HCT116 (cell line): Measurements from ENCODE around the gene POFUT2. TPM values are rescaled to one million over a fixed set of nuclear protein-coding genes. Genes with fewer than 3 reads are reported as not detected.

ENCODE experiments used
- ATAC-seq: fragments of 200-7000 bp; cut with Tn5 transposase; 2 replicates; pipeline ENCODE4 v1.9.1; 2020; ENCODE audit warnings: mild to moderate bottlenecking, moderate library complexity
- BruUV-seq: library from RNA; stranded (reverse); fragments of 400-500 nt; replicated peaks from 2 replicates; lab custom pipeline; 2021; lab: Mats Ljungman, UMichigan
- CTCF ChIA-PET: fragments of 300-600 bp; sonication (Branson Sonifier 250); formaldehyde crosslinking; loops from one replicate; lab custom pipeline; 2021; ENCODE audit warnings: antibody characterized with exemption; lab: Charles Lee
- POLR2A ChIA-PET: fragments of 300-600, 350-600 bp; sonication (Branson Sonifier 250); formaldehyde crosslinking; loops from one replicate; lab custom pipeline; 2021; ENCODE audit warnings: antibody characterized with exemption; lab: Charles Lee
- RAD21 ChIA-PET, 2 experiments: fragments of 300-600 bp; sonication (Branson Sonifier 250); formaldehyde crosslinking; loops; one replicate each; lab custom pipeline; 2023; ENCODE audit warnings: low total read pairs in 2 of 2; ENCODE audit not compliant: uncharacterized antibody in 2 of 2, unreplicated experiment in 2 of 2, low non-redundant PET in 1 of 2; lab: Charles Lee
- DNase-seq: peaks from one replicate; pipeline ENCODE4 v3.0.0-alpha.2; 2010; ENCODE audit warnings: low read depth, low spot score
- H2AFZ ChIP-seq: fragments of 200-600 bp; shearing (Covaris generic), sonication (generic); 2 replicates; pipeline ENCODE4 v1.6.1; 2017; ENCODE audit warnings: low read depth, mixed run types, mixed read lengths, antibody characterized with exemption, low read length; ENCODE audit not compliant: poor library complexity, severe bottlenecking
- H3K27ac ChIP-seq: 2 replicates; pipeline ENCODE4 v1.5.1; 2012; ENCODE audit warnings: low read depth, low read length
- H3K27me3 ChIP-seq: fragments of 200-600 bp; sonication (generic); 2 replicates; pipeline ENCODE4 v1.6.1; 2016; ENCODE audit warnings: mixed run types, low read length, mixed read lengths; ENCODE audit not compliant: insufficient read depth
- H3K36me3 ChIP-seq, 2 experiments: fragments of 200-500 bp in 1 of 2; fragments of 200-600 bp in 1 of 2; sonication (Bioruptor generic) in 1 of 2; sonication (generic) in 1 of 2; 2 replicates each; pipeline versions ENCODE4 v1.5.1 to v1.6.1; 2014 to 2016; ENCODE audit warnings: low read length in 2 of 2, inconsistent platforms in 1 of 2, mixed read lengths in 1 of 2, mixed run types in 1 of 2; ENCODE audit not compliant: insufficient read depth in 2 of 2, control insufficient read depth in 1 of 2
- H3K4me1 ChIP-seq, 2 experiments: fragments of 200-600 bp in 1 of 2; sonication (generic) in 1 of 2; 2 replicates each; pipeline versions ENCODE4 v1.5.1 to v1.6.1; 2012 to 2017; ENCODE audit warnings: low read length in 2 of 2, inconsistent platforms in 1 of 2, mild to moderate bottlenecking in 1 of 2, mixed read lengths in 1 of 2, mixed run types in 1 of 2, moderate library complexity in 1 of 2; ENCODE audit not compliant: insufficient read depth in 2 of 2, control insufficient read depth in 1 of 2
- H3K4me2 ChIP-seq: fragments of 200-600 bp; sonication (generic); 2 replicates; pipeline ENCODE4 v1.6.1; 2017; ENCODE audit warnings: mixed run types, low read length, mixed read lengths
- H3K4me3 ChIP-seq, 2 experiments: fragments of 200-600 bp in 1 of 2; sonication (generic) in 1 of 2; replicated peaks in 1 of 2; 2 replicates each; pipeline ENCODE4 v1.5.1; 2011 to 2016; ENCODE audit warnings: low read length in 2 of 2, control low read depth in 1 of 2, low read depth in 1 of 2, mild to moderate bottlenecking in 1 of 2, mixed read lengths in 1 of 2, mixed run types in 1 of 2
- H3K79me2 ChIP-seq: fragments of 200-600 bp; sonication (generic); 2 replicates; pipeline ENCODE4 v1.6.1; 2017; ENCODE audit warnings: mild to moderate bottlenecking, mixed run types, low read length, moderate library complexity, mixed read lengths; ENCODE audit not compliant: insufficient read depth
- H3K9ac ChIP-seq: fragments of 200-600 bp; sonication (generic); 2 replicates; pipeline ENCODE4 v1.6.1; 2016; ENCODE audit warnings: low read length, mixed read lengths
- H3K9me2 ChIP-seq: fragments of 200-600 bp; sonication (generic), shearing (Covaris generic); 2 replicates; pipeline ENCODE4 v1.6.1; 2017; ENCODE audit warnings: mixed run types, mild to moderate bottlenecking, moderate library complexity; ENCODE audit not compliant: insufficient read depth
- H3K9me3 ChIP-seq, 2 experiments: fragments of 200-500 bp in 1 of 2; fragments of 200-600 bp in 1 of 2; sonication (Bioruptor generic) in 1 of 2; sonication (generic) in 1 of 2; 2 replicates each; pipeline ENCODE4 v1.6.1; 2014 to 2017; ENCODE audit warnings: low read length in 2 of 2, mixed read lengths in 2 of 2, inconsistent platforms in 1 of 2, low read depth in 1 of 2, mild to moderate bottlenecking in 1 of 2, mixed run types in 1 of 2, moderate library complexity in 1 of 2; ENCODE audit not compliant: control insufficient read depth in 1 of 2, insufficient read depth in 1 of 2
- H4K20me1 ChIP-seq: fragments of 200-600 bp; sonication (generic), shearing (Covaris generic); 2 replicates; pipeline ENCODE4 v1.6.1; 2017; ENCODE audit warnings: mixed run types, mild to moderate bottlenecking, moderate library complexity; ENCODE audit not compliant: insufficient read depth
- CBX3 ChIP-seq: IDR thresholded peaks from 2 replicates; pipeline ENCODE4 v1.6.1; 2012; ENCODE audit warnings: low read depth
- ELF1 ChIP-seq: IDR thresholded peaks from 2 replicates; pipeline ENCODE4 v1.6.1; 2012; ENCODE audit warnings: low read depth, borderline replicate concordance
- EZH2 ChIP-seq: fragments of 200-600 bp; sonication (generic); IDR thresholded peaks from 2 replicates; pipeline ENCODE4 v1.6.1; 2017; ENCODE audit warnings: antibody characterized with exemption, mixed run types
- FOSL1 ChIP-seq: IDR thresholded peaks from 2 replicates; pipeline ENCODE4 v1.6.1; 2012; ENCODE audit warnings: low read depth
- JUND ChIP-seq: IDR thresholded peaks from 2 replicates; pipeline ENCODE4 v1.6.1; 2012
- POLR2A ChIP-seq: IDR thresholded peaks from 2 replicates; pipeline ENCODE4 v1.7.0; 2011; ENCODE audit warnings: borderline replicate concordance; ENCODE audit not compliant: insufficient read depth, insufficient read length; ENCODE audit errors: extremely low read depth
- POLR2AphosphoS5 ChIP-seq: IDR thresholded peaks from 2 replicates; pipeline ENCODE4 v1.6.1; 2011; ENCODE audit warnings: mild to moderate bottlenecking, low read depth, low read length, moderate library complexity
- RAD21 ChIP-seq: IDR thresholded peaks from 2 replicates; pipeline ENCODE4 v1.6.1; 2012; ENCODE audit warnings: low read depth, mild to moderate bottlenecking
- SIN3A ChIP-seq: IDR thresholded peaks from 2 replicates; pipeline ENCODE4 v1.6.1; 2012; ENCODE audit warnings: low read depth
- SP1 ChIP-seq: IDR thresholded peaks from 2 replicates; pipeline ENCODE4 v1.6.1; 2012; ENCODE audit warnings: low read depth
- TCF7L2 ChIP-seq: IDR thresholded peaks from 2 replicates; pipeline ENCODE4 v1.7.0; 2011; ENCODE audit warnings: borderline replicate concordance, inconsistent platforms; ENCODE audit not compliant: insufficient read depth, insufficient read length; ENCODE audit errors: extremely low read depth
- ZFX ChIP-seq: fragments of 450-650 bp; IDR thresholded peaks from 2 replicates; pipeline ENCODE4 v1.6.1; 2017
- ZNF274 ChIP-seq: fragments of 200-500 bp; sonication (Bioruptor generic); IDR thresholded peaks from 2 replicates; pipeline ENCODE4 v1.6.1; 2014; ENCODE audit warnings: mild to moderate bottlenecking, low read depth, low read length, inconsistent platforms
- intact Hi-C: fragments of 100-400 bp; cut with micrococcal nuclease; formaldehyde crosslinking; loops from 2 replicates; pipeline ENCODE4 v1.10.0; 2022
- total RNA-seq: library from RNA; stranded (reverse); gene quantifications from one replicate; pipeline ENCODE4 v1.2.1, GENCODE V29; 2021; ENCODE audit not compliant: unreplicated experiment
- TF ChIP-seq, protein P1 (sequence below), 3 experiments: fragments of 200-600 bp in 1 of 3; sonication (generic) in 1 of 3; IDR thresholded peaks in 2 of 3; conservative IDR thresholded peaks in 1 of 3; 2 replicates each; pipeline ENCODE4 v1.5.1; 2012 to 2017; ENCODE audit warnings: low read depth in 2 of 3, low read length in 2 of 3, antibody characterized with exemption in 1 of 3, borderline replicate concordance in 1 of 3, control low read depth in 1 of 3, mild to moderate bottlenecking in 1 of 3, mixed read lengths in 1 of 3, mixed run types in 1 of 3, moderate library complexity in 1 of 3; ENCODE audit not compliant: insufficient read depth in 1 of 3

POFUT2 gene
- total RNA-seq, 1 experiment from 2014 or later = 20.5 TPM

DNA sequence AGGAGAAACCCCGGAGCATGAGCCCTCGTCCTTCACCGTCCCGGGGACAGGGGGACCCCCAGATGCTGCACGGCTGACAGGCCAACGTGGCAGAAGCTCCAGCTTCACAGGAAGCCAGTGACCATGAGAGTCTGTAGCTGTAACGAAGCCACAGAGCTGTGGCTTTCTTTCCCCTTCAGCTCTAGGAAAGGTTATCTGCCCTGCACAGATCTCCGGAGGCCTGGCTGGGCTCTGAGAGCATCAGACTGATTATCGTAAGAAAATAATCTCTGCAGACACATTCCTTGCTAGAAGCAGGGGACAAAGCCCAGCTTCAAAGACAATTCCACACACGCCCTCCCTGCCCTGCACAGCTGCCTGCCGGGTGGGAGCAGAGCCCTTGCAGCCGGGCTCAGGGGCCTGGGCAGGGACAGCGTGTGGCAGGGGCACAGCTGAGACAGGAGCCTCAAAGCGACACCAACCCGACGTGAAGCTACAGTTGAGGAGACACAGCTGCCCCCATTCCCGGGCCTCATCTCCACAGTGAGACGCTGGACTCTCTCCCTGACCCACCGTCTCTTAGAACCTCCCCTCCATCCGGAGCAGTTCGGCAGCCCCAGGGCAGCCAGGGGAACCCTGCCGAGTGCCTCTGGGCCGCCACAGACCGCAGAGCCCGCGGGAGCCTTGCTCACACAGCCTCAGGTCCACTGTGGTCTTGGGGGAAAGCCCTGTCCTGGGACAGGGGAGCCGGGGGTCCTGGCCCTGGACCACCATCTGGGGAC lies 30.6 kb downstream of the POFUT2 start (continued):
- TF ChIP-seq TCF7L2 (no peak), JUND (no peak), SP1 (no peak), POLR2AphosphoS5 (no peak), POLR2A (no peak), CBX3 (no peak), SIN3A (no peak), ZFX (no peak)

DNA sequence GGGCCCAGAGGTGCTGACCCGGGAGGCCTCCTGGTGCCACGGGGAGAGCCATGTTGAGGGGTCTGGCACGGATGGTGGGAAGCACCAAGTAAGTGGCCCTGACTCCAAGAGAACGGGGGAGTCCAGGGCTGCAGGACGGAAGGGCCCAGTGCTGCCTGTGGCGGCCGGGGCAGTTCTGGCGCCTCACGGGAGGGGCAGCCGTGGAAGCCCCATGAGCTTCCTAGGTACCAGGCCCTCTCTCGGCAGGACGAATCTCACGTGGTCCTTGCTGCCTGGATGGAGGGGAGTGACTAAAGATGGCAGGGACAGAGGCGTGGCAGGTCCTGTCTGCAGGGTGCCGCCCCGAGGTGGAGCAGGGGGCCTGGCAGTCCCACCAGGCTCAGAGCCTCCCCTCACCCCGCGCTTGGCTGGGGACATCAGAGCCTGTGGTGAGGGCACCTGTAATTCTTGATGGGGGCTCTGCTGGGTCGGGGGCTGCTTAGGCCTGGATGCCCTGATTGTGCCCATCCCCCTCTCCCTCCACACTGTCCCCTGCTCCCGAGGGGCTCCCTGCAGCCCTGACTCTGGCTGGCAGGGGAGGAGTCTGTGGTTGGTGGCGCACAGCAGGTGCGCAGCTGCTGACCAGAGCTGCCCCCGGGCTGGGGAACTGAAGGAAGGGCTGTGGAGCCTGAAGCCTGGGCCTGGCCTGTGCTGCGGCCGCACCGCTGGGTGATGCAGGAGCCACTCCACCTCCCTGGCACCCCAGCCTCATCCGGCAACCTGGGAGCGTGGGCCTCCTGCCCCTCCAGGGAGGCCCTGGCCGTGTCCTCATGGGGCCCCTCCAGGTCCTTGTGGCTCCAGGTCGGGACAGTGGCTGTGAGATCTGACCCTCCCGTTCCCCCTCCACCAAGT lies 31.4 kb downstream of the POFUT2 start:
- ChIA-PET POLR2A (no interaction called here), RAD21 (no interaction called here), CTCF (no interaction called here)
- no peaks in the 10 kb centered on the region for H3K27me3 ChIP-seq
- no peaks in the 10 kb centered on the region for H3K9me3 ChIP-seq
- no peak overlapping the region for H3K9ac ChIP-seq
- intact Hi-C loops = no loop called here
- DNase-seq = no peak
- no peak overlapping the region for H3K4me3 ChIP-seq
- no peaks in the 10 kb centered on the region for H3K9me2 ChIP-seq
- TF ChIP-seq EZH2 = no peak
- TF ChIP-seq JUND = no peak
- no peak for TF ChIP-seq FOSL1
- no peak for TF ChIP-seq POLR2AphosphoS5
- no peak for TF ChIP-seq ZNF274
- no peak for TF ChIP-seq RAD21
- TF ChIP-seq, protein P1, sequence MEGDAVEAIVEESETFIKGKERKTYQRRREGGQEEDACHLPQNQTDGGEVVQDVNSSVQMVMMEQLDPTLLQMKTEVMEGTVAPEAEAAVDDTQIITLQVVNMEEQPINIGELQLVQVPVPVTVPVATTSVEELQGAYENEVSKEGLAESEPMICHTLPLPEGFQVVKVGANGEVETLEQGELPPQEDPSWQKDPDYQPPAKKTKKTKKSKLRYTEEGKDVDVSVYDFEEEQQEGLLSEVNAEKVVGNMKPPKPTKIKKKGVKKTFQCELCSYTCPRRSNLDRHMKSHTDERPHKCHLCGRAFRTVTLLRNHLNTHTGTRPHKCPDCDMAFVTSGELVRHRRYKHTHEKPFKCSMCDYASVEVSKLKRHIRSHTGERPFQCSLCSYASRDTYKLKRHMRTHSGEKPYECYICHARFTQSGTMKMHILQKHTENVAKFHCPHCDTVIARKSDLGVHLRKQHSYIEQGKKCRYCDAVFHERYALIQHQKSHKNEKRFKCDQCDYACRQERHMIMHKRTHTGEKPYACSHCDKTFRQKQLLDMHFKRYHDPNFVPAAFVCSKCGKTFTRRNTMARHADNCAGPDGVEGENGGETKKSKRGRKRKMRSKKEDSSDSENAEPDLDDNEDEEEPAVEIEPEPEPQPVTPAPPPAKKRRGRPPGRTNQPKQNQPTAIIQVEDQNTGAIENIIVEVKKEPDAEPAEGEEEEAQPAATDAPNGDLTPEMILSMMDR (IDR thresholded peaks at IDR 0.05 in 2 of 3, conservative IDR thresholded peaks at IDR 0.05 in 1 of 3; ENCODE audit: borderline replicate concordance in 1 of 3, insufficient read depth in 1 of 3, low read depth in 2 of 3, low read length in 2 of 3) = no peak
- no peak for TF ChIP-seq ZFX
- TF ChIP-seq TCF7L2 = no peak
- TF ChIP-seq ELF1 = no peak
- H3K27ac ChIP-seq = no peak overlapping the region
- H4K20me1 ChIP-seq = no peaks in the 10 kb centered on the region
- H3K4me2 ChIP-seq = no peak overlapping the region
- no TSS peak for BruUV-seq
- H3K4me1 ChIP-seq = peaks cover 4 to 16% of the 10 kb centered on the region in 2 experiments; a peak in 2 of 4 replicates
- H3K36me3 ChIP-seq = no peaks in the 10 kb centered on the region
- no peak overlapping the region for H2AFZ ChIP-seq
- no peaks in the 10 kb centered on the region for H3K79me2 ChIP-seq
- ATAC-seq = no peak
